HEK293T (cell line): Measurements from ENCODE around the gene GABRB1.

Experiments used
- ARNT ChIP-seq: fragments of 450-650 bp; IDR thresholded peaks from 2 replicates; pipeline ENCODE4 v1.6.1; 2017; ENCODE audit warnings: mild to moderate bottlenecking
- BHLHE40 ChIP-seq: fragments of 450-650 bp; IDR thresholded peaks from 2 replicates; pipeline ENCODE4 v1.6.1; 2016; ENCODE audit warnings: mild to moderate bottlenecking, moderate library complexity, borderline replicate concordance
- ELF4 ChIP-seq: fragments of 450-650 bp; IDR thresholded peaks from 2 replicates; pipeline ENCODE4 v1.6.1; 2017; ENCODE audit warnings: antibody characterized with exemption
- FOXA1 ChIP-seq: fragments of 450-650 bp; IDR thresholded peaks from 2 replicates; pipeline ENCODE4 v1.6.1; 2016; ENCODE audit warnings: mild to moderate bottlenecking
- FOXK2 ChIP-seq: fragments of 450-650 bp; IDR thresholded peaks from 2 replicates; pipeline ENCODE4 v1.6.1; 2016; ENCODE audit warnings: mild to moderate bottlenecking
- FOXM1 ChIP-seq: fragments of 450-650 bp; IDR thresholded peaks from 2 replicates; pipeline ENCODE4 v1.6.1; 2017; ENCODE audit warnings: mild to moderate bottlenecking, borderline replicate concordance
- NFRKB ChIP-seq: fragments of 450-650 bp; IDR thresholded peaks from 2 replicates; pipeline ENCODE4 v1.6.1; 2016; ENCODE audit warnings: mild to moderate bottlenecking, moderate library complexity
- SP1 ChIP-seq: fragments of 450-650 bp; IDR thresholded peaks from 2 replicates; pipeline ENCODE4 v1.6.1; 2017
- SUZ12 ChIP-seq: fragments of 450-650 bp; IDR thresholded peaks from 2 replicates; pipeline ENCODE4 v1.6.1; 2016; ENCODE audit warnings: mild to moderate bottlenecking
- TARDBP ChIP-seq: fragments of 450-650 bp; IDR thresholded peaks from 2 replicates; pipeline ENCODE4 v1.6.1; 2016
- ZNF384 ChIP-seq: fragments of 450-650 bp; IDR thresholded peaks from 2 replicates; pipeline ENCODE4 v1.6.1; 2016
- TF ChIP-seq, protein P1 (sequence below): fragments of 450-650 bp; IDR thresholded peaks from 2 replicates; pipeline ENCODE4 v1.6.1; 2016

DNA sequence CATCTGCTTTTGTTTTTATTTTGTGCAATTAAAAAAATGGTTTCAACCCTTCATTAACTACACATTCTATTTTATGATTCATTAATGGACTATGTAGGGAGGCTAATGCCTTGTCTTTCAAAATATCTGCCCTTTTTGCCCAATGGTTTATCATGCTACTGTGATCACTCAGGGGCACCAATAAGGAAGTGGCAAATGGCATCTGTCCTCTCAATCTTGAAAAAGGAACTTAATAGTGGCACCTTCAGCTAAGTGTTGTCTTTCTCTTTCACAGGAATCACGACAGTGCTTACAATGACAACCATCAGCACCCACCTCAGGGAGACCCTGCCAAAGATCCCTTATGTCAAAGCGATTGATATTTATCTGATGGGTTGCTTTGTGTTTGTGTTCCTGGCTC is 375.0 kb downstream of the GABRB1 start:
- TF ChIP-seq SUZ12 (no peak), ELF4 (no peak), FOXK2 (no peak), FOXM1 (no peak), ARNT (no peak), TARDBP (no peak), BHLHE40 (no peak), FOXA1 (no peak), NFRKB (no peak), SP1 (no peak), ZNF384 (no peak)
- TF ChIP-seq, protein P1, sequence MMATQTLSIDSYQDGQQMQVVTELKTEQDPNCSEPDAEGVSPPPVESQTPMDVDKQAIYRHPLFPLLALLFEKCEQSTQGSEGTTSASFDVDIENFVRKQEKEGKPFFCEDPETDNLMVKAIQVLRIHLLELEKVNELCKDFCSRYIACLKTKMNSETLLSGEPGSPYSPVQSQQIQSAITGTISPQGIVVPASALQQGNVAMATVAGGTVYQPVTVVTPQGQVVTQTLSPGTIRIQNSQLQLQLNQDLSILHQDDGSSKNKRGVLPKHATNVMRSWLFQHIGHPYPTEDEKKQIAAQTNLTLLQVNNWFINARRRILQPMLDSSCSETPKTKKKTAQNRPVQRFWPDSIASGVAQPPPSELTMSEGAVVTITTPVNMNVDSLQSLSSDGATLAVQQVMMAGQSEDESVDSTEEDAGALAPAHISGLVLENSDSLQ, result no peak
